Measurements from ENCODE around the gene SLC25A44. TPM values are rescaled to one million over a fixed set of nuclear protein-coding genes. Genes with fewer than 3 reads are reported as not detected.
"Not testable (repeated sequence)": the region's sequence is repeated elsewhere in the genome, so short reads cannot be mapped to it uniquely, and the experiment has no call there.

SLC25A44 gene
- total RNA-seq, 2 donors from 2014 or later, result 15.5 to 18.5 TPM

GRCh38 chr1:156177919-156178654, 15.8 kb upstream of the SLC25A44 start:
- Histone ChIP-seq H3K27ac (no peak overlapping the region), H3K36me3 (no peaks in the 10 kb centered on the region), H3K4me1 (no peaks in the 10 kb centered on the region), H3K9me3 (no peaks in the 10 kb centered on the region), H3K27me3 (no peaks in the 10 kb centered on the region), H3K4me3 (no peak overlapping the region)
- DNase-seq (ENCODE audit: low spot score), result no peak
- no peak for TF ChIP-seq CTCF (IDR thresholded peaks at IDR 0.05)

- Histone ChIP-seq H3K4me1 (no peaks in the 10 kb centered on the region), H3K27ac (no peak overlapping the region), H3K27me3 (no peaks in the 10 kb centered on the region), H3K9me3 (no peaks in the 10 kb centered on the region), H3K36me3 (no peaks in the 10 kb centered on the region), H3K4me3 (no peak overlapping the region)
- TF ChIP-seq CTCF (IDR thresholded peaks at IDR 0.05), result no peak
- DNase-seq (ENCODE audit: low spot score), result no peak
These were observed 13.4 kb upstream of the SLC25A44 start for GRCh38 chr1:156180471-156180870.

- H3K27me3 ChIP-seq; H3K4me3 ChIP-seq; H3K27ac ChIP-seq; H3K9me3 ChIP-seq; DNase-seq (ENCODE audit: low spot score); H3K4me1 ChIP-seq; H3K36me3 ChIP-seq: not testable (repeated sequence)
These were observed 12.4 kb upstream of the SLC25A44 start for GRCh38 chr1:156181391-156181924.

GRCh38 chr1:156182010-156182779, 11.7 kb upstream of the SLC25A44 start:
- H3K9me3 ChIP-seq, result not testable (repeated sequence)

GRCh38 chr1:156186347-156187177, 7.3 kb upstream of the SLC25A44 start:
- DNase-seq (ENCODE audit: low spot score); H3K27me3 ChIP-seq; H3K36me3 ChIP-seq: not testable (repeated sequence)

More at GRCh38 chr1:156182010-156182779, 11.7 kb upstream of the SLC25A44 start:
- not testable (repeated sequence) for H3K27me3 ChIP-seq; H3K36me3 ChIP-seq; H3K4me3 ChIP-seq; DNase-seq (ENCODE audit: low spot score); H3K4me1 ChIP-seq; H3K27ac ChIP-seq

GRCh38 chr1:156190265-156190664, 3.6 kb upstream of the SLC25A44 start:
- not testable (repeated sequence) for DNase-seq (ENCODE audit: low spot score); H3K36me3 ChIP-seq; H3K9me3 ChIP-seq; H3K4me3 ChIP-seq; H3K27me3 ChIP-seq; H3K27ac ChIP-seq
- peaks cover 0 to 18% of the 10 kb centered on the region in 2 donors for H3K4me1 ChIP-seq

More at GRCh38 chr1:156186347-156187177, 7.3 kb upstream of the SLC25A44 start:
- not testable (repeated sequence) for H3K4me1 ChIP-seq, H3K4me3 ChIP-seq, H3K27ac ChIP-seq, H3K9me3 ChIP-seq

- Histone ChIP-seq H3K9me3 (no peaks in the 10 kb centered on the region), H3K27ac (no peak overlapping the region), H3K36me3 (no peaks in the 10 kb centered on the region), H3K27me3 (no peaks in the 10 kb centered on the region), H3K4me3 (no peak overlapping the region), H3K4me1 (peaks cover 0 to 23% of the 10 kb centered on the region in 2 donors)
- no peak for TF ChIP-seq CTCF (IDR thresholded peaks at IDR 0.05)
- no peak for DNase-seq (ENCODE audit: low spot score)
These were observed 2.5 kb upstream of the SLC25A44 start for GRCh38 chr1:156191292-156191964.

Data from right atrium auricular region (tissue), 2 donors.